Body of pancreas (tissue), 4 donors: Measurements from ENCODE around the gene PCID2. TPM values are rescaled to one million over a fixed set of nuclear protein-coding genes. Genes with fewer than 3 reads are reported as not detected.
A peak's percentile ranks its signal among the peaks of the same experiment; 100 is the strongest.

ENCODE experiments used
- ATAC-seq: fragments of 150-250 bp; one replicate; pipeline ENCODE4 v1.9.1; 2016
- DNase-seq, 4 donors: peaks; one replicate each; pipeline ENCODE4 v3.0.0-alpha.2; 2019
- H3K27ac ChIP-seq, 4 donors: fragments of 200-600 bp; sonication (generic); 1 replicate in 3 of 4; 2 replicates in 1 of 4; pipeline versions ENCODE4 v1.5.1 to v1.6.1; 2016 to 2019; ENCODE audit warnings: mild to moderate bottlenecking in 1 of 4, mixed read lengths in 1 of 4, moderate library complexity in 1 of 4
- H3K27me3 ChIP-seq, 2 donors: fragments of 200-600 bp; sonication (generic); one replicate each; pipeline ENCODE4 v1.6.0; 2016; ENCODE audit warnings: mild to moderate bottlenecking in 1 of 2
- H3K36me3 ChIP-seq, 2 donors: fragments of 200-600 bp; sonication (generic); replicated peaks in 1 of 2; 2 replicates each; pipeline ENCODE4 v1.5.1; 2016; ENCODE audit warnings: low read depth in 2 of 2; ENCODE audit not compliant: insufficient read depth in 1 of 2
- H3K4me1 ChIP-seq: fragments of 200-600 bp; sonication (generic); one replicate; pipeline ENCODE4 v1.6.0; 2016
- H3K4me3 ChIP-seq, 2 donors: fragments of 200-600 bp; sonication (generic); 1 replicate in 1 of 2; 2 replicates in 1 of 2; pipeline ENCODE4 v1.5.1; 2016 to 2019
- H3K9me3 ChIP-seq, 3 donors: fragments of 200-600 bp; sonication (generic); 1 replicate in 2 of 3; 2 replicates in 1 of 3; pipeline ENCODE4 v1.5.1; 2016
- POLR2A ChIP-seq, 3 donors: fragments of 450-650 bp; IDR thresholded peaks; one replicate each; pipeline ENCODE4 v1.6.1; 2016; ENCODE audit warnings: antibody characterized with exemption in 3 of 3, mild to moderate bottlenecking in 2 of 3
- WGBS, 2 donors: methylation state at CpG; one replicate each; pipeline ENCODE4 v1.1.5; 2017; 5-methylcytosine and 5-hydroxymethylcytosine counted together
- intact Hi-C: fragments of 100-400 bp; cut with DNase I; formaldehyde crosslinking; loops from one replicate; pipeline ENCODE4 v1.15.1; 2023
- total RNA-seq, 2 donors: library from RNA; depleted of rRNA; stranded (reverse); fragments of >200 nt; gene quantifications; one replicate each; pipeline ENCODE4 v1.1.0, GENCODE V29; 2016
- TF ChIP-seq, protein P1 (sequence below), 7 experiments: fragments of 450-650 bp in 4 of 7; fragments of 200-600 bp in 3 of 7; sonication (generic) in 3 of 7; IDR thresholded peaks; one replicate each; pipeline ENCODE4 v1.5.1; 2016 to 2019; ENCODE audit warnings: antibody characterized with exemption in 7 of 7

PCID2 gene
- total RNA-seq, 2 donors from 2014 or later = 23.7 to 33.7 TPM

DNA sequence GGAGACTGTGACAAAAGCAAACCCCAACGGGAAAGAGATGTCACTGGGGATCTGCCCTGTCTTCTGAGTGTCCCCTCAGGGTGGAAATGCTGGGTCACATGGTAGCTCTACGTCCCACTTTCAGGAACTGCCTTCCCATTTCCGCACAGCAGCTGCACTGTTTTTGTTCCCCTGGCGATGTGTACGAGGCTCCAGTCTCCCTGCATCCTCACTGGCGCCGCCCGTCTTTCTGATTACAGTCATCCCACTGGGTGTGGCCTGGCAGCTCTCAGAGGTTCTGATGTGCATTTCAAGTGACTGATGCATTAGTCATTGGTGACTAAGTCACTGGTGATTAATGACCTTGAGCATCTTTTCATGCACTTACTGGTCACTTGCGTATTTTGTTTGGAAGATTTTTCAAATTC, 21.2 kb downstream of the PCID2 start:
- ATAC-seq = no peak
- intact Hi-C loops = no loop called here
- peak in 2 of 4 donors; percentile 37 to 59 for DNase-seq
- TF ChIP-seq, protein P1, sequence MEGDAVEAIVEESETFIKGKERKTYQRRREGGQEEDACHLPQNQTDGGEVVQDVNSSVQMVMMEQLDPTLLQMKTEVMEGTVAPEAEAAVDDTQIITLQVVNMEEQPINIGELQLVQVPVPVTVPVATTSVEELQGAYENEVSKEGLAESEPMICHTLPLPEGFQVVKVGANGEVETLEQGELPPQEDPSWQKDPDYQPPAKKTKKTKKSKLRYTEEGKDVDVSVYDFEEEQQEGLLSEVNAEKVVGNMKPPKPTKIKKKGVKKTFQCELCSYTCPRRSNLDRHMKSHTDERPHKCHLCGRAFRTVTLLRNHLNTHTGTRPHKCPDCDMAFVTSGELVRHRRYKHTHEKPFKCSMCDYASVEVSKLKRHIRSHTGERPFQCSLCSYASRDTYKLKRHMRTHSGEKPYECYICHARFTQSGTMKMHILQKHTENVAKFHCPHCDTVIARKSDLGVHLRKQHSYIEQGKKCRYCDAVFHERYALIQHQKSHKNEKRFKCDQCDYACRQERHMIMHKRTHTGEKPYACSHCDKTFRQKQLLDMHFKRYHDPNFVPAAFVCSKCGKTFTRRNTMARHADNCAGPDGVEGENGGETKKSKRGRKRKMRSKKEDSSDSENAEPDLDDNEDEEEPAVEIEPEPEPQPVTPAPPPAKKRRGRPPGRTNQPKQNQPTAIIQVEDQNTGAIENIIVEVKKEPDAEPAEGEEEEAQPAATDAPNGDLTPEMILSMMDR (IDR thresholded peaks at IDR 0.05) = no peak
- no peak for TF ChIP-seq POLR2A (IDR thresholded peaks at IDR 0.05)
- H3K27me3 ChIP-seq = no peaks in the 10 kb centered on the region
- H3K9me3 ChIP-seq = no peaks in the 10 kb centered on the region
- H3K27ac ChIP-seq = no peak overlapping the region
- H3K4me3 ChIP-seq = no peak overlapping the region
- 80 to 89% methylated on average over 9 of the region's 9 CpGs for WGBS, 2 donors
- peaks cover 0 to 11% of the 10 kb centered on the region in 2 donors for H3K36me3 ChIP-seq
- H3K4me1 ChIP-seq = no peaks in the 10 kb centered on the region

GRCh38 chr13:113186061-113186900, 22.2 kb downstream of the PCID2 start:
- intact Hi-C loops = no loop called here
- H3K27me3 ChIP-seq = no peaks in the 10 kb centered on the region
- no peak for DNase-seq
- no peak overlapping the region for H3K27ac ChIP-seq
- H3K4me1 ChIP-seq = no peaks in the 10 kb centered on the region
- 80 to 83% methylated on average over 13 of the region's 13 CpGs for WGBS, 2 donors
- no peak for TF ChIP-seq POLR2A (IDR thresholded peaks at IDR 0.05)
- TF ChIP-seq, protein P1 (IDR thresholded peaks at IDR 0.05) = no peak
- no peak for ATAC-seq
- H3K36me3 ChIP-seq = peaks cover 0 to 11% of the 10 kb centered on the region in 2 donors
- no peaks in the 10 kb centered on the region for H3K9me3 ChIP-seq
- H3K4me3 ChIP-seq = no peak overlapping the region

- WGBS, 2 donors = 85 to 91% methylated on average over 18 to 22 of the region's 22 CpGs
- TF ChIP-seq, protein P1 (IDR thresholded peaks at IDR 0.05) = no peak
- no peak for TF ChIP-seq POLR2A (IDR thresholded peaks at IDR 0.05)
- no peaks in the 10 kb centered on the region for H3K4me1 ChIP-seq
- no peaks in the 10 kb centered on the region for H3K9me3 ChIP-seq
- no peak overlapping the region for H3K27ac ChIP-seq
- H3K4me3 ChIP-seq = no peak overlapping the region
- peaks cover 3 to 18% of the 10 kb centered on the region in 2 donors for H3K36me3 ChIP-seq
- no peaks in the 10 kb centered on the region for H3K27me3 ChIP-seq
- DNase-seq (no peak), ATAC-seq (no peak)
- intact Hi-C loops = no loop called here
Measured at GRCh38 chr13:113184568-113185440, 23.7 kb downstream of the PCID2 start.

DNA sequence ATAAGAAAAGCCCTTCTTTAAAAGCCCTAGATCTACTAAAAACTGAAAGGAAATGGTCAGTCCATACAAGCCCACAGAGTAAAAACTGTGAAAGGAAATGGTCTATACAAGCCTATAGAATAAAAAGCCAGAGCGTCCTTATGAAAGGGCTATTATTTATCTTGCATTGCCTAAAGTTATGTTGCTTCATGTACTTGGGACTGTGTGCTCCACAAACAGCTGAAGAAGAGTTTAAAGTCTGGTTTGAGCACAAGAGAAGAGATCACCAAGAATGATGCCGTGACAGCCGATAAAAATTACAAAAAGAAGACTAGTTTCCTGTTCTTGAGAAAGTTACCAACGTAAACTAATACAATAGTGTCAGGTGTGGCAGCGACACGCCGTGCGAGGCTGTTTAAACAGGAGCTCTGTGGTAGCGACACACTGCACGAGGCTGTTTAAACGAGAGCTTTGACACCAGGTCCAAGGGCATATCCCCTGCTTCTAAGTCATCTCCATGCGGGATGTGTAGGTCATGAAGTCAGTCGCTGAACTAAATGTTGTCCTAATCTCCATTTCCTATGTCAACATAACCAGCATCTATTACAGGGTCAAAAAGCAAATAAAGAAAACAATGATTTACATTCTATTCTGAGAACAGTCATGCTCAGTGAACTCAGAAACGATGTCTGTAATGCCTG, 24.9 kb downstream of the PCID2 start:
- Histone ChIP-seq H3K4me3 (no peak overlapping the region), H3K36me3 (peaks cover 10 to 24% of the 10 kb centered on the region in 2 donors), H3K27ac (no peak overlapping the region), H3K27me3 (no peaks in the 10 kb centered on the region), H3K9me3 (no peaks in the 10 kb centered on the region), H3K4me1 (no peaks in the 10 kb centered on the region)
- WGBS, 2 donors = 83 to 85% methylated on average over 14 of the region's 14 CpGs
- DNase-seq (no peak), ATAC-seq (no peak)
- TF ChIP-seq, protein P1 (IDR thresholded peaks at IDR 0.05) = no peak
- no peak for TF ChIP-seq POLR2A (IDR thresholded peaks at IDR 0.05)
- intact Hi-C loops = no loop called here
